Esophagus squamous epithelium (tissue), 5 donors: ENCODE results near the gene HYDIN. TPM values are rescaled to one million over a fixed set of nuclear protein-coding genes. Genes with fewer than 3 reads are reported as not detected.
"Not testable (repeated sequence)": the region's sequence is repeated elsewhere in the genome, so short reads cannot be mapped to it uniquely, and the experiment has no call there.

Experiments
- DNase-seq: peaks from one replicate; lab custom pipeline; 2025; lab: John Stamatoyannopoulos, UW
- H3K27ac ChIP-seq, 4 donors: fragments of 200-600 bp; sonication (generic); one replicate each; pipeline ENCODE4 v1.5.1; 2016 to 2019; ENCODE audit warnings: mild to moderate bottlenecking in 1 of 4
- H3K27me3 ChIP-seq, 4 donors: fragments of 200-600 bp; sonication (generic); 1 replicate in 3 of 4; 2 replicates in 1 of 4; pipeline versions ENCODE4 v1.5.1 to v1.6.0; 2017 to 2021; ENCODE audit warnings: antibody characterized with exemption in 1 of 4
- H3K36me3 ChIP-seq, 3 donors: fragments of 200-600 bp; sonication (generic); one replicate each; pipeline ENCODE4 v1.5.1; 2016 to 2019
- H3K4me1 ChIP-seq, 3 donors: fragments of 200-600 bp; sonication (generic); one replicate each; pipeline ENCODE4 v1.5.1; 2017 to 2019
- H3K4me3 ChIP-seq, 4 donors: fragments of 200-600 bp; sonication (generic); 1 replicate in 3 of 4; 2 replicates in 1 of 4; pipeline ENCODE4 v1.5.1; 2016 to 2019; ENCODE audit warnings: mild to moderate bottlenecking in 2 of 4, moderate library complexity in 1 of 4
- H3K9me3 ChIP-seq, 3 donors: fragments of 200-600 bp; sonication (generic); one replicate each; pipeline ENCODE4 v1.5.1; 2016 to 2019
- WGBS, 2 donors: methylation state at CpG; one replicate each; pipeline ENCODE4 v1.1.5; 2018; 5-methylcytosine and 5-hydroxymethylcytosine counted together
- intact Hi-C: fragments of 100-400 bp; cut with DNase I; formaldehyde crosslinking; loops from one replicate; pipeline ENCODE4 v1.15.0; 2022
- total RNA-seq, 4 donors: library from RNA; depleted of rRNA; stranded (reverse); fragments of >200 nt; gene quantifications; one replicate each; pipeline ENCODE4 v1.1.0, GENCODE V29; 2016
- donor health status: DM: yes; HTN: yes; CAD: no.

HYDIN gene
- total RNA-seq, 4 donors from 2014 or later: 0.23 to 2.4 (median 0.38) TPM; not detected in 1

GRCh38 chr16:70954922-70955321 is 275.6 kb downstream of the HYDIN start:
- H3K4me3 ChIP-seq, intact Hi-C loops, H3K9me3 ChIP-seq, H3K36me3 ChIP-seq, H3K27ac ChIP-seq, H3K27me3 ChIP-seq, DNase-seq, H3K4me1 ChIP-seq: not testable (repeated sequence)
- 60% methylated on average over 2 of the region's 4 CpGs; no CpG with 5 or more reads in 1 of the 2 donors for WGBS, 2 donors

- H3K36me3 ChIP-seq, H3K4me1 ChIP-seq, intact Hi-C loops, H3K4me3 ChIP-seq, H3K9me3 ChIP-seq, DNase-seq, H3K27ac ChIP-seq, H3K27me3 ChIP-seq: not testable (repeated sequence)
- WGBS, 2 donors: no CpG with 5 or more reads among the region's 5 CpGs
Measured at GRCh38 chr16:70953824-70954223, 276.7 kb downstream of the HYDIN start.

- intact Hi-C loops: not testable (repeated sequence)
- 38 to 67% methylated on average over 4 to 6 of the region's 15 CpGs for WGBS, 2 donors
Measured at GRCh38 chr16:70943551-70943950, 287.0 kb downstream of the HYDIN start.

GRCh38 chr16:70939690-70940359 is 290.7 kb downstream of the HYDIN start:
- H3K4me3 ChIP-seq, H3K9me3 ChIP-seq, H3K36me3 ChIP-seq, H3K27ac ChIP-seq, DNase-seq, H3K27me3 ChIP-seq, H3K4me1 ChIP-seq, intact Hi-C loops: not testable (repeated sequence)
- no CpG with 5 or more reads among the region's 7 CpGs for WGBS, 2 donors

More at GRCh38 chr16:70943551-70943950, 287.0 kb downstream of the HYDIN start:
- H3K9me3 ChIP-seq, DNase-seq, H3K36me3 ChIP-seq, H3K4me3 ChIP-seq, H3K4me1 ChIP-seq, H3K27ac ChIP-seq, H3K27me3 ChIP-seq: not testable (repeated sequence)

GRCh38 chr16:70936781-70937525 is 293.6 kb downstream of the HYDIN start:
- H3K9me3 ChIP-seq, H3K27ac ChIP-seq, H3K4me1 ChIP-seq, H3K4me3 ChIP-seq, H3K27me3 ChIP-seq, H3K36me3 ChIP-seq, intact Hi-C loops, DNase-seq: not testable (repeated sequence)
- WGBS, 2 donors: 22% methylated on average over 5 of the region's 12 CpGs; no CpG with 5 or more reads in 1 of the 2 donors

GRCh38 chr16:70935325-70935724 is 295.2 kb downstream of the HYDIN start:
- H3K9me3 ChIP-seq, H3K4me1 ChIP-seq, H3K27me3 ChIP-seq, H3K27ac ChIP-seq, H3K4me3 ChIP-seq, DNase-seq, intact Hi-C loops, H3K36me3 ChIP-seq: not testable (repeated sequence)
- WGBS, 2 donors: no CpG with 5 or more reads among the region's 4 CpGs

- H3K36me3 ChIP-seq, H3K27ac ChIP-seq, DNase-seq, H3K4me3 ChIP-seq, H3K27me3 ChIP-seq, H3K4me1 ChIP-seq, H3K9me3 ChIP-seq, intact Hi-C loops: not testable (repeated sequence)
- 76 to 84% methylated on average over 6 to 8 of the region's 8 CpGs for WGBS, 2 donors
Measured at GRCh38 chr16:70933746-70934145, 296.8 kb downstream of the HYDIN start.

- H3K4me3 ChIP-seq, H3K9me3 ChIP-seq, H3K27me3 ChIP-seq, H3K36me3 ChIP-seq, H3K4me1 ChIP-seq, H3K27ac ChIP-seq, DNase-seq, intact Hi-C loops: not testable (repeated sequence)
Measured at GRCh38 chr16:70930757-70931156, 299.8 kb downstream of the HYDIN start.

GRCh38 chr16:70922164-70922563 is 308.4 kb downstream of the HYDIN start:
- DNase-seq, H3K27ac ChIP-seq, H3K27me3 ChIP-seq, H3K4me3 ChIP-seq, intact Hi-C loops, H3K4me1 ChIP-seq, H3K9me3 ChIP-seq, H3K36me3 ChIP-seq: not testable (repeated sequence)
- 12 to 17% methylated on average over 3 of the region's 6 CpGs for WGBS, 2 donors

GRCh38 chr16:70920661-70921060 is 309.9 kb downstream of the HYDIN start:
- DNase-seq, H3K27ac ChIP-seq, H3K4me1 ChIP-seq, H3K4me3 ChIP-seq, H3K9me3 ChIP-seq, intact Hi-C loops, H3K27me3 ChIP-seq, H3K36me3 ChIP-seq: not testable (repeated sequence)
- WGBS, 2 donors: 80 to 95% methylated on average over 12 to 17 of the region's 22 CpGs

- H3K27me3 ChIP-seq, H3K9me3 ChIP-seq, DNase-seq, H3K27ac ChIP-seq, H3K36me3 ChIP-seq, intact Hi-C loops, H3K4me1 ChIP-seq, H3K4me3 ChIP-seq: not testable (repeated sequence)
- no CpG with 5 or more reads among the region's 1 CpG for WGBS, 2 donors
Measured at GRCh38 chr16:70888208-70888607, 342.3 kb downstream of the HYDIN start.

GRCh38 chr16:70884652-70885051 is 345.9 kb downstream of the HYDIN start:
- H3K9me3 ChIP-seq, H3K4me1 ChIP-seq, H3K4me3 ChIP-seq, H3K36me3 ChIP-seq, intact Hi-C loops, H3K27ac ChIP-seq, DNase-seq, H3K27me3 ChIP-seq: not testable (repeated sequence)
- WGBS, 2 donors: 64% methylated on average over 3 of the region's 4 CpGs; no CpG with 5 or more reads in 1 of the 2 donors

- H3K27ac ChIP-seq, DNase-seq, H3K27me3 ChIP-seq, H3K9me3 ChIP-seq, intact Hi-C loops, H3K4me1 ChIP-seq, H3K4me3 ChIP-seq, H3K36me3 ChIP-seq: not testable (repeated sequence)
- no CpG with 5 or more reads among the region's 8 CpGs for WGBS, 2 donors
Measured at GRCh38 chr16:70882311-70882710, 348.2 kb downstream of the HYDIN start.
